ENCODE measurements around the gene PDE9A. TPM values are rescaled to one million over a fixed set of nuclear protein-coding genes. Genes with fewer than 3 reads are reported as not detected.

The PDE9A gene
- polyA plus RNA-seq, 2 of the 4 experiments (the other 2 are of a cell fraction) = 1.3 to 3.1 TPM

- Histone ChIP-seq H3K4me3 (no peak overlapping the region), H3K9me3 (no peaks in the 10 kb centered on the region), H3K27ac (no peak overlapping the region), H3K4me2 (no peak overlapping the region), H3K4me1 (no peaks in the 10 kb centered on the region)
- no peak for ATAC-seq
- 62% methylated on average over 17 of the region's 21 CpGs for WGBS (ENCODE audit: missing lambda C conversion rate)
- no peak for TF ChIP-seq HOXB13 (CRISPR knock-in tag; IDR thresholded peaks at IDR 0.05; ENCODE audit: low read depth)
- FAIRE-seq = no peak
- DNase-seq (ENCODE audit: low read depth in 1 of 2, low spot score in 1 of 2) = no peak
- CTCF ChIA-PET = no interaction called here
- POLR2A ChIA-PET = no interaction called here
These were observed 20.4 kb upstream of the PDE9A start for GRCh38 chr21:42632771-42633690.

- no peaks in the 10 kb centered on the region for H3K9me3 ChIP-seq
- 61% methylated on average over 6 of the region's 10 CpGs for WGBS (ENCODE audit: missing lambda C conversion rate)
- ChIA-PET POLR2A (no interaction called here), CTCF (no interaction called here)
- no peak overlapping the region for H3K4me3 ChIP-seq
- no peak for DNase-seq (ENCODE audit: low read depth in 1 of 2, low spot score in 1 of 2)
- H3K27ac ChIP-seq = no peak overlapping the region
- no peak for ATAC-seq
- no peaks in the 10 kb centered on the region for H3K4me1 ChIP-seq
- no peak overlapping the region for H3K4me2 ChIP-seq
- FAIRE-seq = no peak
- TF ChIP-seq NR3C1 (IDR thresholded peaks at IDR 0.05) (no peak), SREBF2 (IDR thresholded peaks at IDR 0.05) (no peak), CHD2 (IDR thresholded peaks at IDR 0.05; ENCODE audit: low read length, partially characterized antibody) (no peak), CBX2 (IDR thresholded peaks at IDR 0.05; ENCODE audit: borderline replicate concordance, low read depth) (no peak), HOXB5 (CRISPR knock-in tag; IDR thresholded peaks at IDR 0.05) (no peak), MAFK (IDR thresholded peaks at IDR 0.05; ENCODE audit: partially characterized antibody) (no peak), BHLHE40 (IDR thresholded peaks at IDR 0.05; ENCODE audit: low read depth, low read length) (no peak), PBX3 (IDR thresholded peaks at IDR 0.05) (no peak), JUNB (IDR thresholded peaks at IDR 0.05) (no peak), JUN (IDR thresholded peaks at IDR 0.05) (no peak), POLR2AphosphoS2 (conservative IDR thresholded peaks at IDR 0.05; ENCODE audit: low read length) (no peak)
These were observed 19.6 kb upstream of the PDE9A start for GRCh38 chr21:42633858-42634257.

GRCh38 chr21:42635848-42636519, 17.4 kb upstream of the PDE9A start:
- TF ChIP-seq RAD21 (conservative IDR thresholded peaks at IDR 0.05 in 1 of 2, IDR thresholded peaks at IDR 0.05 in 1 of 2) (no peak), ZNF302 (CRISPR knock-in tag; IDR thresholded peaks at IDR 0.05) (no peak), RCOR1 (IDR thresholded peaks at IDR 0.05; ENCODE audit: low read depth, low read length) (no peak), PHF8 (IDR thresholded peaks at IDR 0.05; ENCODE audit: borderline replicate concordance, low read depth) (no peak), CBX8 (IDR thresholded peaks at IDR 0.05) (no peak), HOXA7 (CRISPR knock-in tag; IDR thresholded peaks at IDR 0.05) (no peak), HEYL (CRISPR knock-in tag; IDR thresholded peaks at IDR 0.05) (no peak), ZC3H11A (IDR thresholded peaks at IDR 0.05) (no peak), NPAS2 (CRISPR knock-in tag; IDR thresholded peaks at IDR 0.05; ENCODE audit: borderline replicate concordance) (no peak), TFCP2L1 (CRISPR knock-in tag; IDR thresholded peaks at IDR 0.05) (no peak), MYC (IDR thresholded peaks at IDR 0.05; ENCODE audit: borderline replicate concordance, low read length) (no peak), CEBPB (IDR thresholded peaks at IDR 0.05) (no peak), HES2 (IDR thresholded peaks at IDR 0.05) (no peak)
- CTCF ChIA-PET = interaction anchor here (0.6 to 1.2 kb wide), 2 partner anchors 43 to 158 kb away, joined by 3 to 4 read pairs; no protein-coding TSS in a partner anchor
- WGBS (ENCODE audit: missing lambda C conversion rate) = 70% methylated on average over 4 of the region's 6 CpGs

More at GRCh38 chr21:42635848-42636519, 17.4 kb upstream of the PDE9A start:
- ATAC-seq (no peak), FAIRE-seq (no peak), DNase-seq (ENCODE audit: low read depth in 1 of 2, low spot score in 1 of 2) (no peak)
- POLR2A ChIA-PET = no interaction called here
- Histone ChIP-seq H3K4me3 (no peak overlapping the region), H3K4me1 (no peaks in the 10 kb centered on the region), H3K27ac (no peak overlapping the region), H3K9me3 (no peaks in the 10 kb centered on the region), H3K4me2 (0 out of 3 replicates have a peak overlapping the region, but pooled peaks have one; percentile 19)

Measured in A549 (cell line).